HG03196 (cell line): ENCODE measurements around the gene USPL1.
A peak's percentile ranks its signal among the peaks of the same experiment; 100 is the strongest.
"Not testable (repeated sequence)": the region's sequence is repeated elsewhere in the genome, so short reads cannot be mapped to it uniquely, and the experiment has no call there.

Experiments
- ATAC-seq: cut with Tn5 transposase; IDR thresholded peaks from one replicate; pipeline ENCODE4 v1.9.1; 2021; ENCODE audit not compliant: unreplicated experiment

USPL1 gene

DNA sequence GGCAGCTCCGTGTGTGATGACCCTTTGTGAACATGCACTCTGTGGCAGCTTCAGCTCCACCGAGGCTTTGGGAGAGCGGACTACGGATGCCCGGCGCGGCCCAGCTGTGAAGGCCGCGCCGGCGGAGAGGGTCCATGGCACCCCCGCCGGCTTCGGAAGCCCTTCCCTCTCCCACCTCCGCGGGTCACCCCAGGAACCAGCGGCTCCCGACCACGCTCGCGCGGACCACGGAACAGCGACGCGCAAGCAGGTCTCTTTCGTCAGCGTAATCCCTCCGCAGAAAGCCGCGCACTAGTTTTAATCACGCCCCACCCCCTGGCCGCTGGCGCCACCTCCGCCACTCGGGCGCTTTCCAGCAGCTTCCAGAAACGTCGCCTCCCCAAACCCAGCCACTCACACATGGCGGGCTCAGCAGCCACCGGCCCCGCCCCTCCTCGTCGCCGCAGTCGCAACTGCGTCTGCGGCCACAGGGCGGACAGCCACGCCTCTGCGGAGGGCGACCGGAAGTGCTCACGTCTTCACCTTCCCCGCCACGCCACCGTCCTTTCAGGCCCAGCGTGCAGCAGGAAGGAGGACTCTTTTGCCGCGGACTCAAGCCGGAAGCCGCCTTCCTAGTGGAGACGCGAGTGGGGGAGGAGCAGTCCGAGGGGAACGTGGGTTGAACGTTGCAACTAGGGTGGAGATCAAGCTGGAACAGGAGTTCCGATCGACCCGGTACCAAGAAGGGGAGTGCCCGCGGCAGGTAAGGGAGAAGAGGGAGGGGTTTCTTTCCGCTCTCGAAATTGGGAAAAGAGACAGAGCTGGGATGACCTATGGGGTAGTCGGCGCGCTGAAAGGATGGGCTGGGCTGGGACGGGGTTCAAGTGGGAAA is at the start of gene USPL1:
USPL1 (plus strand) TSS at position 606 of the 871 bp plus-strand sequence. CDS start 3,221 bp downstream, outside the sequence.
- ATAC-seq: peak; percentile 84

DNA sequence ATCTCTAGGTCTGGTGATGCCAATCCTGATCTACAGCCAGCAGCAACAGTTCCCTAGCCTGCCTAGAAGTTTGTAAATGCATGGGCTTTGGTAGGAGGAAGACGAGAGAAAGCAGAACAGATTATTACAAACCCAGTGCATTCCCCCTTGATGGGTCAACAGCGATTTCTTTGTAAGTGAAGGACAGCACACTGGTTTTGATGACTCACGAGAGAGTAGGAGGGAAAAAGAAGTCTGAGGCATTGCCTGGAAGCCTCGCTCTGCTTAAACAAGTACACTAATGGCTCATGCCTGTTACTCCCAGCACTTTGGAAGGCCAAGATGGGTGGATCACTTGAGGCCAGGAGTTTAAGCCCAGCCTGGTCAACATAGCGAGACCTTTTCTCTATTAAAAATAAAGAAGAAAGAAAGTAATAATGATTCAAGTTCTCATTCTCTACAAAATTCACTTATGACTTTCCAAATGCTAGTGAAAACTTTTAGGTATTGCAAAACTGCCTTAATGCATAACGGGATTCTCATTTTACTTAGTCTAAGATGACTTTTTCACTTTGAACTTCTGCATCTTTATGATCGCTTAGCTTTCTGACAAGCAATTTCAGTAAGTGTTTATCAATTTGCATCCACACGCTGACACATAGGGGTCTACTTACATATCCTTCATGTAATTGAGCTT is 47.7 kb upstream of the USPL1 start:
- ATAC-seq: no peak

DNA sequence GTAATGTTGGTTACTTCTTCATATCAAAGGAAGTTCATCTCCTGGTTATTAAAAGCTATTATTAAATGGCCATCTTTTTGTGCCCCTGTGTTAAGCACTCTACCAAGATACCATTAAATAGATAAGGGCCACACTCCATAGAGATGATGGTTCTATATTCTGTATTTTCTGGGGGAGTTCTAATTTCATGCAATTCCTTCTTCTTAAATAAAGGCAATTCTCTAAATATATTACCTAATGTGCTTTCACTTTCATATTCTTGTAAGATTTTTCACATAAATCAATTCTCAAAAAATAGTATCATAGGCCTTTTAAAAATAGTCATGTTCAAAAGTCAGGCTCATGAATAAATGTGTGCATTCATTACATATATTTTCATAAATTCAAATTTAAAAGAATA is 47.0 kb upstream of the USPL1 start:
- no peak for ATAC-seq

DNA sequence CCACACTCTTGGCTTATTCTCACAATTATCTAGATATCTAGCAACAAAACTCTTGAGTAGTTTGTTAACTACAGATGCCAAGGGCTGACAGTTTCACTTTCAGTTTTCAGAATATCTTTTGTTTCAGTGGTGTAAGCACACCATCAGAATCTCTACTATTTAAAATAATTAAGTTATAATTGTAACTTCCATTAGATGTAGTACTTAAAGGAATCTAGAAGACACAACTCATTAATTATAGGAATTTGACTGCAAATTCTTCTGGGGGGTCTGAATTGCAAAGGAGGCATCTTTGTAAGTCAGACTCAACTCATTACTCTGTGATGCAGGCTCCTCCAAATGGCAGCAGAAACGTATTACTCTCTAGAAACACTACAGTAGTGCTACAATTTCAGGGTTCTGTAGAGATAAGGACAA is 44.9 kb upstream of the USPL1 start:
- ATAC-seq: peak; percentile 62

DNA sequence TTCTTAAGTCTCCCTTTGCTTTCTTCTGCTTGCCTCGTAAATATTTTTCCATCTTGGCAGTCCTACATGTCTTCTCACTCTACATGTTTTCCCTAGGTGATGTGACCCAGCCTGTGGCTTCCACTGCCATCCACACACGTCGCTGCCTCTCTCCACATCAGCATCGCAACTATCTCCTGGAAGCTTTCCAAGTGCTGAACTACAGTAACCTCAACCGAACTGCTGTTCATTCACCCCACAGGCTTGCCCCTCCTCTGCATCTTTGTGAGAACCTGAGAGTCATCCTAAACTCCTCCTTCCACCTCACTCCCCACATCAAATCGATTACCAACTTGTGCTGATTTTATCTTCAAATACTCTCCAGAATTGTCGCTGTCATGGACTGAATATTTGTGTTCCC is 41.2 kb upstream of the USPL1 start:
- ATAC-seq: no peak

DNA sequence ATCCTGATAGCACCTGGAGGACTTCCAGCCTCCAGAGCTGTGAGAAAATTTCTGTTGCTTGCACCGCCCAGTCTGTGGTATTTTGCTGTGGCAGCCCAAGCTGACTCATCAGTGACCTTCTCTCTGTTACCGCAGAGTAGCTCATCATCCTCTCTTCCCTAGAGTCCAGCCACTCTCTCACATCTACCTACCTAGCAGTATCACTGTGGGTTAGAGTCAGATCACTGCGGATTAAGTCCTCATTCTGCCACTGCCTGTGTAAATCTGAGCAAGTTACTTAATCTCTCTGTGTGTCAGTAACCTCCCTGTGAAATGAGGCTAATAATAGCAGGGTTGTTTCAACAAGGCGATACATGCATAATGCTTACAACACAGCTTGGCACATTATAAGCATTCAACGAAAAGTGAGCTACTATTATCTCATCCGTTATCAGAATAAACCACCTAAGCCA is 40.3 kb upstream of the USPL1 start:
- ATAC-seq: peak; percentile 52

DNA sequence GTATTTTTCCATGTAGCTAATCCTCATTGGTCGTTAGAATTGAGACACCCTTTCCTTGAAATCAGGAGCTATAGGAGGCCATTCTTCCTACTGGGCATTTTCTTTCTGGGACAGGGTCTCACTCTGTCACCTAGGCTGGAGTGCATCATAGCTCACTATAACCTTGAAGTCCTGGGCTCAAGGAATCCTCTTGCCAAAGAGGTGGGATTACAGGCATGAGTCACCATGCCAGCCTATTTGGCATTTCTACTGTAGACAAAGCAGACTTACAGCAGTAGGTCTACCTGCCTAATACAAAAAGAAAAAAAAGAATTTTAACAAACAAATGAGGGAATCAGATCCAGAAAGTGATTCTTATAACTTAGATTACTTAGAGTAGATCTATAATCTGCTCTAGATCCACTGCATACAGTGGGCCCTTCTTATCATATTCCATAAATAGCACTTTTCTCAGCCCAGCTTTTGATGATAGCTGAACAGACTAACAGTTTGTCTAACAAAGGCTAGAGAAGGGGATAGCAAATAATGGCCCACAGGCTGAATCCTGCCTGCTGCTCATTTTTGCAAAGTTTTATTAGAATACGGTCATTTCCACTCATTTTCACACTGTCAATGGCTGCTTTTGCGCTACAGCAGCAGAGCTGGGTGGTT is 36.7 kb upstream of the USPL1 start:
- no peak for ATAC-seq

DNA sequence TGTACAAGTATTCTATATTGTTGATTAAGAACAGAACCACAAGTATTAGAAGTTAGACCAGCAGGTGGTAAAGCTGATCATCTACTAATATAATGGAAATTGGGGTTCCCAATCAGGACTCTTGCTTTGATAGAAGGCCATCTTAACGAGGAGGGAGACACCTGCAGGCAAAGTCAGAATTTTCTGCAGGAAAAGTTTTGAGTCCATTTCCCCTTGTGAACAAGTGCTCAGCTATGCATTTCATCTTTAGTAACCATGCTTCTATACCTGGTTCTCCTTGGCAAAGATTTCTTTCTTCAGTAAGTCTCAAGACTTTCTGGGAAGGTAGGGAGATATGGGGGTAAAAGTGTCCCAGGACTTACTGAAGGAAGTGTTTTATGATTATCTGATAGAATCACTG is 36.1 kb upstream of the USPL1 start:
- ATAC-seq: no peak

DNA sequence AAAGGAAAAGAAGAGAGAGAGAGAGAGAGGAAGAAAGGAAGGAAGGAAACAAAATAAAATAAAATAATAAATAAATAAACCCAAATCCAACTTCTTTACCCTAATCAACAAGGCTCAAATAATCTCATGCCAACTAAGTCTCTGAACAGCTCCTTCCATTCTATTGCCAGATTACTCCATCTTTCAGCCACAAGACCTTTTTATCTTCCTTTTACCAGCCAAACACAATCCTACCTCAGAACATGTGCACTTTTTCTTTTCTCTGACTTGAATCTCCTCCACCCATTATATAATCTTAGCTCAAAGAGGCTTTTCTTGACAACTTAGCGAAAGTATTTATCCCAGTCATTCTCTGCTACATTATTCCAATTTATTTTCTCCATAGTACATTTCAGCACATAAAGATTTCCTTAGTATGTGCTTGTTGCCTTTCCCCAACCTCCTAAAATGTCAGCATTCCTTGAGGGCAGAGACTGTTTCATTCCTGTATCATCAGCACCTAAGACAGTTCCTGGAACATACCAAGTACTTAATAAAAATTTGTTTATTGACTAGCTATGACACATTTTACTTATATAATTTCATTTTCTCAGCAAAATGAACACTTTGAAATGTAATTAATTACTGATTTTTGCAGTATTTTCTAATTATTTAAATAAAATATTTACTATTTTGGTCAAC is 33.5 kb upstream of the USPL1 start:
- ATAC-seq: no peak

DNA sequence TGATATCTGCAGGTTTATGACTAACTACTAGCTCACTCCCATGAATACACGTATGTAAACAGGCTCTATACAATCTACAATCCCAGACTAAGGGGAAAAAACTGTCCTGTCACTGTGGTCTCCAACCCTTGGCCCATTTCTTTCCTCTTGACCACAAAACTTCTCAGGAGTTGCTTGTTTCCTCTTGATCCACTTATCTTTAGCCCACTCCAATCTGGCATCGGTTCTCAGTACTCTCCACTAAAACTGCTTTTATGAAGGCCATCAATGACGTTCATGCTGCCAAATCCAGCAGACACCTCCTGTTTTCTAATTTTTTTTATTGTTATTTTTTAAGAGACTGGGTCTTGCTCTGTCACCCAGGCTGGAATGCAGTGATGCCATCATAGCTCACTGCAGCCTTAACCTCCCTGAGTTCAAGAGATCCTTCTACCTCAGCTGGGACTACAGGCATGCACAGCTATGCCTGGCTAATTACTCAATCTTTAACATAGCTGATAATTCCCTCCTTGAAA is 31.9 kb upstream of the USPL1 start:
- ATAC-seq: no peak

DNA sequence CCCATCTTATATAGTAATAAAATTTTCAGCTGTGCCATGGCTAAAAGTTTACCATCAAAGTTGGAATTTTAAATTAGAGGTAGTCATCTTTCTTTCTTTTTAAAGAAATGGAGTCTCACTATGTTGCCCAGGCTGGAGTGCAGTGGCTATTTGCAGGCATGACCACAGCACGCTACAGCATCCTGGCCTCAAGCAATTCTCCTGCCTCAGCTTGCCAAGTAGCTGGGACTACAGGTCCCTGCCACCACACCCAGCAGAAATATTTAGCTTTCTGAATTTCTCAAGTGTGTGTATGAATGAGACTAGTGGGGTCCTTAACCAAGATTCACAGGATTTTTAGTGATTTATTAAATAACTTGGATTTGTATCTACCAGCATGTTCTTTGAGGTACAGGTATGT is 30.5 kb upstream of the USPL1 start:
- no peak for ATAC-seq

DNA sequence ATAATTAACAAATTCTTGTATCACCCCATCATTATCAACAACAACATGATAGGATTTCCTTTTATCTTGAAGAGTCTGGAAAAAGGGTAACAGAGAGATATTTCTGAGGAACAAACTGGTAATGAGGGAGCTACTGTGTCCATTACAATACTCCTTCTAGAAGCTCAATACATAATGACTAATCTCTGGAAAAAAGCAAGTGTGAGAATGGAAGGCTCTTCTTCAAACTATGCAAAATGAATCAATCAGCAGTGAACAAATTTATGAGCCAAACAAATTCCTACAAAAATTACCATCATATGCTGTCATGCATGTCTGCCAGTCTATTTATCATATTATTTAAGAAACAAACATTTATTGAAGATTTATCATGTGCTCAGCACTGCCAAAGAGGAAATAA is 30.0 kb upstream of the USPL1 start:
- ATAC-seq: no peak

DNA sequence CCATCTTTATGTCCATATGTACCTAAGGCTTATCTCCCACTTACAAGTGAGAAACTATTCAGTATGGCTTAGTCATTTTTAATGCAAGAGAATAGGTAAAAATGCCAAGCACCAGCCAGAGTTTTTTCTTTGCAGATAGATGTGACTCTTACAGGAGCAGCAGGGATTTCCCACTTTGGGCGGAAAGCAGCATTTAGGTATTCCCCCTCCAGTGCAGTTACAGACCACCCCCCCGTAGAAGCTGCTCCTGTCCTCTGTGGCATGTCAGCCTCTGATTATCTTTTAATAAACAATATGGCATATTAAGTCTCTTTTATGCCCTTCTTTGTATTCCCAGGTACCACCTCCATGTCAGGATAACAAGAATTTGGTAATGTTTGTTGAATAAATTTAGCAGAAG is 24.7 kb upstream of the USPL1 start:
- ATAC-seq: no peak

DNA sequence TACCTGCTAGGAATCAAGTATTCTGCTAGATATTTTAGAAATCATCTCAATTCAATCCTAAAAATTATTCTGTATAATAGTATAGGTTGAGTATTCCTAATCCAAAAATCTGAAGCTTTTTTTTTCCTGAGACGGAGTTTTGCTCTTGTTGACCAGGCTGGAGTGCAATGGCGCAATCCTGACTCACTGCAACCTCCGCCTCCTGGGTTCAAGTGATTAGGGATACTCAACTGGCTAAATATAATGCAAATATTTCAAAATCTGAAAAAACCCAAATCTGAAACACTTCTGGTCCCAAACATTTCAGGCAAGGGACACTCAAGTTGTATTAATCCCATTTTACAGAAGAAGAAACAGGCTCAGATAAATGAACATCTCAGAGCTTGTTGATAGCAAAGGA is 17.2 kb upstream of the USPL1 start:
- ATAC-seq: no peak

DNA sequence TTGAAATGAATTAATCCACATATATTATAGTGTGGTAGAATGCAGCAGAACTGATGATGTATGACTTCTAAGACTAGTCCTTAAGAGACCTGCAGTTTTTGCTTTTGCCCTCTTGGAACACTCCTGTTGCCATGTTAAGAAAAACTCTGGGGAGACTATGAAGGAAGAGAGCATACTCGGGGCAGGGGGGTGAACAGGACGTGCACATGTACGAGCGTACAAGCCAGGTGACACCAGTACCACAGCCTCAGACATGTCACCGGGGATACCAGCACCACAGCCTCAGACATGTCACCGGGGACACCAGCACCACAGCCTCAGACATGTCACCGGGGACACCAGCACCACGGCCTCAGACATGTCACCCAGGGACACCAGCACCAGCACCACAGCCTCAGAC is 15.9 kb upstream of the USPL1 start:
- no peak for ATAC-seq

DNA sequence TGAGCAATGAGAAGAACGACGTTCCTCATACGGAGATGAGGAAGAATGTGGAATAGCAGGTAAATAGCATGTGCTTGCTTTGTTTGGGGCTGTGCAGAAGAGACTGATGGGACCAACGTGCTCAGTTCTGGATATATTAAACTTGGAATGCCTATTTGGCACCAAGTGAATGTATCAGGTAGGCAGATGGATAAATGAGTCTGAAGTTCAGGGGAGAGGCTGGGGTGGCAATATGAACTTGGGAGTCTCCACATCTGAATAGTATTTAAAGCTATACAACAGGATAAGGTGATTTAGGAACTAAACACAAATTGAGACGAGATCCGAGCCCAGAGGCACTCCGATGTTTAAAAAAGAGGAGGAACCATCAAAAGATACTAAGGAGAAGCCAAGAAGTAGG is 12.7 kb upstream of the USPL1 start:
- ATAC-seq: no peak

DNA sequence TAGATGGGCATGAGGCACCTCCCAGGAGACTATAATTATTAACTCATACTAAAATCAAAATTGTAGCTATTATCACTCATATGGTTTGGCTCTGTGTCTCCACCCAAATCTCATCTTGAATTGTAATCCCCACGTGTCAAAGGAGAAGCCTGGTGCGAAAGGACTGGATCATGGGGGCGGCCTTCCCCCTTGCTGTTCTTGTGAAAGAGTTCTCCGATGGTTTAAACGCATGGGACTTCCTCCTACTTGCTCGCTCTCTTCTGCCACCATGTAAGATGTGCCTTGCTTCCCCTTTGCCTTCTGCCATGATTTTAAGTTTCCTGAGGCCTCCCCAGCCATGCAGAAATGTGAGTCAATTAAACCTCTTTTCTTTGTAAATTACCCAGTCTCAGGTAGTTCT is 10.5 kb upstream of the USPL1 start:
- ATAC-seq: not testable (repeated sequence)

DNA sequence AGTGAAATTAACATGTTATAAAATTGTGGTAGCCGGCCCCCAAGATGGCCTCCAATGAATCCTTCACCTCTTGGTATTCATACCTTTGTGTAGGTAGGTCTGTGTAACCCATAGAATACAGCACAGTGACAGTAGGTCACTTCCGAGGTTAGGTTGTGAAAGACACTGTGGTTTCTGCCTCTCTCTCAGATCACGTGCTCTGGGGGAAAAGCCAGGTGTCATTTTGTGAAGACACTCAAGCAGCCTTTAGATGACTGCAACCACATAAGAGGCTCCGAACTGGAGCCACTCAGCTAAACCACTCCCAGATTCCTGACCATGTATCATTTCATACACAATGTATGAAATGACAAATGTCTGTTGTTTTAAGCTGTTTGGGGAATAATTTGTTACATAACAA is 9.8 kb upstream of the USPL1 start:
- ATAC-seq: peak; percentile 96

DNA sequence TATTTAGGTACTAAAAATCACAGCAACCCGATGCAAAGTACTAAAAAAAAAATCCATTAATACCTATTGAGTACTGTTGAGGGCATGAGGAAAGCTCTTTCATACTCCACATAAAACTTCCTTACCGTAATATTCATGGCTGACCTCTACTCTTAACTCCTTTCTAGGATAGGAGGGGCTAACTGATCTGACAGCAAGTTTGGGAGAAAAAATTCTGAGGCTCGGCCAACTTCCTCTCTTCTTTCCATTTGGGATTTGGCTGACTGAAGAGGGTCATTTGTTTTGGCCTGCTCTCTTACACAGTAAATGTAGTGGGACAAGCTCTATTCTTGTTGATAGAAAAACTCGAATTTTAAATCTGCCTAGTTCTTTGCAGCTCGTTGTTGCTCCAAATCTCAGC is 9.4 kb upstream of the USPL1 start:
- no peak for ATAC-seq

DNA sequence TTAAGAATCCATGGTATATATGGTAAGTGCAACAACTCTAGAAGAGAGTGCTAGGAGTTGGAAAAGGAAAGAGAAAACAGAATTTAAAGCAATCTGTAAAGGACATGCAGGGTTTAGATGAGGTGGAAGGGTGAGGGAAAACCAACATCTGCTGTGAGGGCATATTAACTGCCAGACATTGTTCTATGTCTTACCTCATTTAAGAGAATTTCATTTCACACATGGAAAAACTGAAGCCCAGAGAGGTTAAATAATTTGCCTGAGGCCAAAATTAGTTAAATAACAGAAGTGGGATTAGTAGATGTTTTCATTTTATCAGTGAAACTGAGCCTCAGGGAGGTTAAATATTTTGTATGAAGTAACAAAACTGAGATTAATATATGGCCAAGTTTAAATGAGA is 7.4 kb upstream of the USPL1 start:
- ATAC-seq: no peak

DNA sequence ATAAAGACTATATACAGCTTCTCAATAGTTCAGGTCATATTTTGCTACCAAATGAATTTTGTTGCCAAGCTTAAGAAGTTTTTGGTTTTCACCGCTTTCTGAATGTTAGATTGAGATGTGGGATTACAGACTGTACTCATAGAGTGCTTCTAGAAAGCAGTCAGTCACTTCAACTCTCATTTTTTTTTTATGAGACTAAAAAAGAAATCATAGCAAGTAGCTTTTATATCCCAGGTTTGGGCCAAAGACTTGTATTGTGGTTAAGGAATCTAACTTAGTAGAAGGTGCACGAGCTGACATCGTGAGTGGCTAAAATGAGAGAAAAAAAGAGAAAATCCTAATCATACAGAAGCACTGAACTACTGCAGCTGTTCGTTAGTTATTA is 2.2 kb upstream of the USPL1 start:
- no peak for ATAC-seq
